ENCODE data around the gene AMOT. TPM values are rescaled to one million over a fixed set of nuclear protein-coding genes. Genes with fewer than 3 reads are reported as not detected.

Gene AMOT
- total RNA-seq, 1 donor from 2014 or later: 12.5 TPM

DNA sequence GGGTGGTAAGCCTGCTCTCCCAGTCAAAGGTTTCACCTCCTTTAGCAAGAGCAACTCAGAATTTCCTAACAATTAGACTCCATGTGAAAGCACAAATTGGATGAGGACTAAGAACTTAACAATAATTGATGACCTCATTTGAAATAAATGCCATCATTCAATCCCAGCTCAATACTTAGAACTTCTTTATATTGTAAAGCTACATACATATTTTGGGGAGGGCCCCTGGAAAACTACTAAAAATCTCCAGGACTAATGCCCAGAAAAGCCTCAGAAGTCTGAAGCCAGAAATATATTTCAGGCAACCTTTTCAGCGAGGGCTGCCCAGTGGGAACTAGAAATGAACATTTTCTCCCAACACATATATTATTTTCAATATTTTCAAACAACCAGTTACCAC is 38.1 kb downstream of the AMOT start:
- no peak for DNase-seq (ENCODE audit: low spot score)

- no peak for DNase-seq (ENCODE audit: low spot score)
These were observed 39.5 kb downstream of the AMOT start for GRCh38 chrX:112800971-112801775.

DNA sequence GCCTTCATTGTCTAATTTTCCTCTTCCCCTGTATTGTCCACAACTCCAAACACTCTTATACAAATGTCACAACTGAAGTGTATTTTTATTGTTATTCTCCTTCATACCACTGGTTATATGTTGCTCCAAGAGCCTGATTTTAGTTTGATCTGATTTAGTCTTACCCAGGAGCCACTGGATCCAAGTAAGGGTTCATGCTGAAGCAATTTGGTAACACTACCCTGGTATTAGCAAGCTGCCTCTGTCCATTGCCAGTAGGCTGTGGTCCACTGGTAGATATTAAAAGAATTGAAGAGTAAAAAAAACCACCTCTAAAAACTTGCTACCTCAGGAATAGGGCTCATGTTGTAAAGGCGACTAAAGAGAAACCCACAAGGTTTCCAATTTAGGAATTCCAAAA is 41.2 kb downstream of the AMOT start:
- DNase-seq (ENCODE audit: low spot score): no peak

- DNase-seq (ENCODE audit: low spot score): no peak
These were observed 41.9 kb downstream of the AMOT start for GRCh38 chrX:112798736-112799135.

DNA sequence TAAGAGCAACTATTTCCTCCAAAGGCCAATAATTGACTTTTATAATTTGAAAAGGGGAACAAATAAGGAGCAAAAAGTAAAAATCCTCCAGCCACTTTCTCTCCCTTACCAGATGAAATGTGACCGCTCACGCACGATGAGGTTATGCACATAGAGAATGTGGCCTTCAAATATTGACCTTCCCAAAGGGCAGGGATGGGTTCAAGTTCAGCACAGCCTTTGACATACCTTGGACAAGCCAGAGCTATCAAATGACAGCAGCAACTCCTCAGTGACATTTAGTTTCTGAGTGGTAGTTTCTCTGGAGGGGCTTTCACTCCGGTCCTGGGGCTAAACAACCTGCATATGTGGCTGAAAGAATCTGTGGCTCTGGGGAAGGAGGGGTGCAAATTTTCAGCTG is 50.7 kb downstream of the AMOT start:
- no peak for DNase-seq (ENCODE audit: low spot score)

DNA sequence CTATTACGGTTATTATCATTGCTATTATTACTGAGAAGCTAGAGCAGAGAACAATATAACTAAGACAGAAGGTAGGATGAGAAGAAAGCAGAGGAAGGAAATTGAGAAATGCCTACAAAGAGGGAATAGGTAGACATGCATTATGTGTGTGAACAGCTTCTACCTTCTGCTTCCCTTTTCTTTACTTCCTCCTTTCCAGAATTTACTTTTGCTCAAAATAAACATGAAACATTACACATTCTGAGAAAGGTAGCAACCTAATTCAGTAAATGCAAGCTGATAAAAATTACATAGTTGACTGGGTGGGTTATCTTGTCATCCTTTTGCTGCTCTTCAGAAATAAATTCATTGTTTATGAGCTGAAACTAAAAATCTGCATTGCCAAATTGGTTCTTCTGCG is 54.6 kb downstream of the AMOT start:
- DNase-seq (ENCODE audit: low spot score): no peak

- no peak for DNase-seq (ENCODE audit: low spot score)
These were observed 55.3 kb downstream of the AMOT start for GRCh38 chrX:112785344-112785743.

GRCh38 chrX:112784692-112785091 is 55.9 kb downstream of the AMOT start:
- no peak for DNase-seq (ENCODE audit: low spot score)

GRCh38 chrX:112779139-112779538 is 61.5 kb downstream of the AMOT start:
- DNase-seq (ENCODE audit: low spot score): no peak

- DNase-seq (ENCODE audit: low spot score): no peak
These were observed 65.9 kb downstream of the AMOT start for GRCh38 chrX:112774651-112775293.

DNA sequence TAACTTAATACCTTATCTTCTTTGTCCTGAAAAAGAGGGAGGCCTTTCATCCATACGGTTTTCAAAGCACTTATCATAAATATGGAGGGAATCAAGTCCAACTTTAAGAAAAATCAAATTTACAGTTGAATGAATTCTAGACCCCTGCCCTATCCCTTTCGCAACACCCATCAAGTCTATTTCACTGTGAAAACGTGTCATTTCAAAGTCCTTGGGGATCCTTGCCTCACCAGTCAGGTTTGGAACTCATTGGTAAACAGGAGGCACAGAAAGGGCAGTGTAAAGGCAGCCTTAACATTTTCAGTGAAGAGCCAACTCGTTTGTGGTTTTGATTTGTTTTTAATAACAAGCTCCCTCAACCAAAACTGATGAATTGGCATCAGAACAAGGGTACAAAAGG is 66.5 kb downstream of the AMOT start:
- no peak for DNase-seq (ENCODE audit: low spot score)

DNA sequence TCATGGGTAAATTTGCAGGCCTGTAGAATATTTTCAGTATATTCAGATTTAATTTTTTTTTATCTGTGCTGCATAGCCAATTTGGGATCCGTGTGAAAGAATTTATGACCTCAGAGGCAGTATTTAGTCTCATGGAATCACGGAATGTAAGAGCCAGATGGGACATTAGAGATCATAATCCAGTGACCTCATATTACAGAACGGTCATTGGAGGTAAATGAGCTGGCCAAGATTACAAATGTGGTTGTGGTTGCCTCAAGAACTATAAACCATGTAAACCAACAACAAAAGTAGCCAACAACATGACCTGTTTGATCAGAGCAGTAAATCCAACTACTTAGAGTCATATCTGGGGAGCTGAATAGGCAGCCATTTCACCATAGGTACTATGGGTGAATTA is 71.6 kb downstream of the AMOT start:
- no peak for DNase-seq (ENCODE audit: low spot score)

GRCh38 chrX:112768563-112768962 is 72.1 kb downstream of the AMOT start:
- no peak for DNase-seq (ENCODE audit: low spot score)

- no peak for DNase-seq (ENCODE audit: low spot score)
These were observed 73.9 kb downstream of the AMOT start for GRCh38 chrX:112766774-112767173.

DNA sequence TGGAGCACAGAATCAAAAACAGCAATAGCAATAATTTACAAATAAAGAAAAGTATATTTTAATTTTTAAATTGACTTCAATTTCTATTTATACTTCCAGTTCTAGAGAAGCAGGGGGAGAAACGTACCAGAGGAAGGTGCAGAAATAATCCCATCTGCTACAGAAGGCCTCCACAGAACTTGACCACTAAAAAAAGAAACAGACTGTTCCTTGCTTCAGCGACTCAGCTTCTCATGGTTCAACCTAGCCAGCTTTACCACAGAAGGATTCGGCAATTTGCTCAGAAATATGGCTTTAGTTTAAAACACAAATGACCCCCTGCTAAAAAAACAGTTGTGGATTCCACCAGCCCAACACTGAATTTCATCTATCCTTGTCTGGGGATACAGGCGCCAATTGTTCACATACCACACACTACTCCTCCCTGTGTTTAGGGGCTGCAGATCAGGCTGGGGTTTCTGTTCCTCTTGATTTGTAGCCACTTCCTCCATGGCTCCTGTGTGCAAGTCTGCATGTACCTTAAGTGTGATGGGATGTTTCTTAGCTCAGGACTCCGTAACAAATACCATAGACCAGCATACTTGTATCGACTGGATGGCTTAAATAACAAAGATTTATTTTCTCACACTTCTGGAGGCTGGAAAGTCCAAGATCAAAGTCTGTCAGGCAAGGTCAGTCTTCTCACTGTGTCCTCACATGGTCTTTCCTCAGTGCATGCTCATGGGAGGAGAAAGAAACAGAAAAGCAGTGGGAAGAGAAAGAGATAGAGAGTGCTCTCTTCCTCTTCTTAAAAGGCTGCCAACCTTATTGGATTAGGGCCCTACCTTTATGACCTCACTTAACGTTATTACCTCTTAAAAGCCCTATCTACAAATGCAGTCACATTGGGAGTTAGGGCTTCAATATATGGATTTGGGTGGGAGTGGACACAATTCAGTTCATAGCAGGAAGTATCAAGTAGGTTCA is 79.1 kb downstream of the AMOT start:
- DNase-seq (ENCODE audit: low spot score): no peak

GRCh38 chrX:112760697-112761096 is 79.9 kb downstream of the AMOT start:
- DNase-seq (ENCODE audit: low spot score): no peak

- DNase-seq (ENCODE audit: low spot score): no peak
These were observed 80.7 kb downstream of the AMOT start for GRCh38 chrX:112759966-112760365.

DNA sequence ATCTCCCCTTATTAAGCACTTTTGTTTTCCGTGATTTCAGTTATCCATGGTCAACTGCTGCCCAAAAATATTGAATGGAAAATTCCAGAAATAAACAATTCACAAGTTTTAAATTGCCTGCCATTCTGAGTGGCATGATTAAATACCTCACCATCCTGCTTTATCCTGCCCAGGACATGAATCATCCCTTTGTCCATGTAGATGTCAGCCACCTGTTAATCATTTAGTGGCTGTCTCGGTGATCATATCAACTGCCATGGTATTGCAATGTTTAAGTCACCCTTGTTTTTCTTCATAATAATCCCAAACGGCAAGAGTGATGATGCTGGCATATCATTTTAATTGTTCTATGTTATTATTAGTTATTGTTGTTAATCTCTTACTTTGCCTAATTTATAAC is 81.1 kb downstream of the AMOT start:
- no peak for DNase-seq (ENCODE audit: low spot score)

DNA sequence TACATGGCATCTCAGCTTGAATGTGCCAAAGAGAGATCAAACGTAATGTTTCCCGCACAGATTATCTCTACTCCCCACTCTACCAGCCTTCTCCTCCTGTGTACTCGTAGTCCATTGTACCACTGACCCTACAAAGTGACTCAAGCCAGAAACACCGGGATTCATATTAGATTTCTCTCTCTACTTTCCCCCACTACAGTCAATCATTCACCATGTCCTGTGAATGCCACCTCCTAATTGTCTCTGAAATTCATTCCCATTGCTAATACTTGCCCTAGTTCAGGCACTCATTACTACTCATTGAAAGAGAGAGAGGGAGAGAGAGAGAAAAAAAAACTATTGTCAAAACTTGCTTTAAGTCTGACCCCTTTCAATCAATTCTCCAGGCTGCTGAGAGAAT is 82.7 kb downstream of the AMOT start:
- no peak for DNase-seq (ENCODE audit: low spot score)

DNA sequence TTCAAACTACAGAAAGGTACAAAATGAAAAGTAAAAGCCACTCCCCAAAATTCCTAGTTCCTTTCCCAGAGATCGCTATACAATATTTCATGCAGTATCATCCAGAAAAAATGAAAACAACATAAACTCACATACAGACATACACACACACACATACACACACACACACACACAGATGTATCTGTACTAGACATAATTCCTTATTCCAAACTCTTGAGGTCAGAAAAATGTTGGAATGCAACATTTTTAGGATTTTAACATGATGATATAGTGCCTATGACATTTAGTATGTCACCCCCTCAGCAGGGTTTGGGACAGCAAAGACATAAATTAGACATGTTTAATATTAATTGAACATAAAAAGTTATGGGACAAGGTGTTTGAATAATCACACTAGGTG is 87.5 kb downstream of the AMOT start:
- no peak for DNase-seq (ENCODE audit: low spot score)

- no peak for DNase-seq (ENCODE audit: low spot score)
These were observed 89.6 kb downstream of the AMOT start for GRCh38 chrX:112751076-112751475.
